Parathyroid adenoma (tissue), 2 donors: Measurements from ENCODE around the gene STK10.
A peak's percentile ranks its signal among the peaks of the same experiment; 100 is the strongest.

Experiments used
- H2AFZ ChIP-seq: fragments of 300-600 bp; sonication (generic); one replicate; pipeline ENCODE4 v1.7.0; 2017; ENCODE audit warnings: antibody characterized with exemption, mild to moderate bottlenecking
- H3K27ac ChIP-seq: fragments of 300-600 bp; sonication (generic); one replicate; pipeline ENCODE4 v1.7.0; 2017
- H3K27me3 ChIP-seq: fragments of 300-600 bp; sonication (generic); one replicate; pipeline ENCODE4 v1.7.0; 2017; ENCODE audit warnings: low read length; ENCODE audit not compliant: control insufficient read depth, insufficient read depth
- H3K36me3 ChIP-seq: fragments of 300-600 bp; sonication (generic); one replicate; pipeline ENCODE4 v1.7.0; 2017; ENCODE audit warnings: low read length; ENCODE audit not compliant: control insufficient read depth, insufficient read depth
- H3K4me1 ChIP-seq: fragments of 300-600 bp; sonication (generic); one replicate; pipeline ENCODE4 v1.7.0; 2017; ENCODE audit warnings: control low read depth
- H3K4me2 ChIP-seq: fragments of 300-600 bp; sonication (generic); one replicate; pipeline ENCODE4 v1.7.0; 2017; ENCODE audit warnings: low read length
- H3K4me3 ChIP-seq: fragments of 300-600 bp; sonication (generic); one replicate; pipeline ENCODE4 v1.7.0; 2017; ENCODE audit warnings: low read depth, low read length
- H3K79me2 ChIP-seq: fragments of 300-600 bp; sonication (generic); one replicate; pipeline ENCODE4 v1.7.0; 2017; ENCODE audit warnings: control low read depth
- H3K9ac ChIP-seq: fragments of 300-600 bp; sonication (generic); one replicate; pipeline ENCODE4 v1.7.0; 2017; ENCODE audit warnings: mild to moderate bottlenecking
- H3K9me3 ChIP-seq: fragments of 300-600 bp; sonication (generic); one replicate; pipeline ENCODE4 v1.7.0; 2017; ENCODE audit warnings: low read length; ENCODE audit not compliant: control insufficient read depth
- CTCF ChIP-seq: fragments of 300-600 bp; sonication (generic); IDR thresholded peaks from one replicate; pipeline ENCODE4 v1.7.0; 2017; ENCODE audit warnings: antibody characterized with exemption, mild to moderate bottlenecking
- donor health status: primary hyperparathyroidism.

The STK10 gene

GRCh38 chr5:172007175-172008110 lies 180.6 kb downstream of the STK10 start:
- H3K27me3 ChIP-seq, result no peaks in the 10 kb centered on the region
- H3K36me3 ChIP-seq, result no peaks in the 10 kb centered on the region
- H2AFZ ChIP-seq, result peak overlapping the region; percentile 99
- peak overlapping the region; percentile 82 for H3K4me2 ChIP-seq
- H3K4me3 ChIP-seq, result peak overlapping the region; percentile 83
- no peak for TF ChIP-seq CTCF
- no peaks in the 10 kb centered on the region for H3K9me3 ChIP-seq
- peaks cover 12% of the 10 kb centered on the region for H3K4me1 ChIP-seq
- peak overlapping the region; percentile 93 for H3K9ac ChIP-seq
- H3K79me2 ChIP-seq, result peaks cover 30% of the 10 kb centered on the region
- H3K27ac ChIP-seq, result peak overlapping the region; percentile 95

GRCh38 chr5:172006321-172007174 lies 181.5 kb downstream of the STK10 start, which contains the start of gene FBXW11:
FBXW11 (minus strand) TSS chr5:172006638; CDS start chr5:172006502, 136 bp downstream.
- H3K4me2 ChIP-seq, result peak within 1 kb of the TSS; percentile 82
- peaks cover 37% of the 10 kb centered on the region for H3K79me2 ChIP-seq
- H3K4me1 ChIP-seq, result peaks cover 18% of the 10 kb centered on the region
- peak within 1 kb of the TSS; percentile 99 for H2AFZ ChIP-seq
- no peaks in the 10 kb centered on the region for H3K36me3 ChIP-seq
- H3K27me3 ChIP-seq, result no peaks in the 10 kb centered on the region
- peak within 1 kb of the TSS; percentile 95 for H3K27ac ChIP-seq
- peak within 1 kb of the TSS; percentile 93 for H3K9ac ChIP-seq
- H3K4me3 ChIP-seq, result peak within 1 kb of the TSS; percentile 83
- H3K9me3 ChIP-seq, result no peaks in the 10 kb centered on the region
- TF ChIP-seq CTCF, result peak; percentile 2

GRCh38 chr5:172005708-172006320 lies 182.2 kb downstream of the STK10 start:
- Histone ChIP-seq H3K79me2 (peaks cover 39% of the 10 kb centered on the region), H3K4me2 (peak overlapping the region; percentile 82), H3K27me3 (no peaks in the 10 kb centered on the region), H3K9me3 (no peaks in the 10 kb centered on the region), H3K27ac (peak overlapping the region; percentile 95), H3K36me3 (no peaks in the 10 kb centered on the region), H3K4me1 (peaks cover 23% of the 10 kb centered on the region), H3K4me3 (peak overlapping the region; percentile 83), H2AFZ (peak overlapping the region; percentile 99), H3K9ac (peak overlapping the region; percentile 93)
- no peak for TF ChIP-seq CTCF

GRCh38 chr5:172004824-172005237 lies 183.2 kb downstream of the STK10 start:
- Histone ChIP-seq H3K4me2 (peak overlapping the region; percentile 82), H3K27ac (no peak overlapping the region)
- TF ChIP-seq CTCF, result no peak

More at GRCh38 chr5:172004824-172005237, 183.2 kb downstream of the STK10 start:
- Histone ChIP-seq H3K4me1 (peaks cover 28% of the 10 kb centered on the region), H3K79me2 (peaks cover 49% of the 10 kb centered on the region), H3K9me3 (no peaks in the 10 kb centered on the region), H3K36me3 (no peaks in the 10 kb centered on the region), H3K27me3 (no peaks in the 10 kb centered on the region), H3K4me3 (peak overlapping the region; percentile 83), H3K9ac (no peak overlapping the region), H2AFZ (no peak overlapping the region)
